ENCODE data around the gene RFNG. TPM values are rescaled to one million over a fixed set of nuclear protein-coding genes. Genes with fewer than 3 reads are reported as not detected.

The RFNG gene
- total RNA-seq, 1 experiment from 2014 or later: 37.9 TPM

GRCh38 chr17:82078433-82078832 is 26.8 kb upstream of the RFNG start:
- TSS peak; percentile 24 for BruUV-seq (replicated peaks)
- H3K27me3 Mint-ChIP-seq (ENCODE audit: insufficient read depth, unreplicated experiment): no peaks in the 10 kb centered on the region
- H3K4me3 Mint-ChIP-seq (ENCODE audit: unreplicated experiment): no peak overlapping the region
- CTCF ChIA-PET: no interaction called here
- TF ChIP-seq, protein P1, sequence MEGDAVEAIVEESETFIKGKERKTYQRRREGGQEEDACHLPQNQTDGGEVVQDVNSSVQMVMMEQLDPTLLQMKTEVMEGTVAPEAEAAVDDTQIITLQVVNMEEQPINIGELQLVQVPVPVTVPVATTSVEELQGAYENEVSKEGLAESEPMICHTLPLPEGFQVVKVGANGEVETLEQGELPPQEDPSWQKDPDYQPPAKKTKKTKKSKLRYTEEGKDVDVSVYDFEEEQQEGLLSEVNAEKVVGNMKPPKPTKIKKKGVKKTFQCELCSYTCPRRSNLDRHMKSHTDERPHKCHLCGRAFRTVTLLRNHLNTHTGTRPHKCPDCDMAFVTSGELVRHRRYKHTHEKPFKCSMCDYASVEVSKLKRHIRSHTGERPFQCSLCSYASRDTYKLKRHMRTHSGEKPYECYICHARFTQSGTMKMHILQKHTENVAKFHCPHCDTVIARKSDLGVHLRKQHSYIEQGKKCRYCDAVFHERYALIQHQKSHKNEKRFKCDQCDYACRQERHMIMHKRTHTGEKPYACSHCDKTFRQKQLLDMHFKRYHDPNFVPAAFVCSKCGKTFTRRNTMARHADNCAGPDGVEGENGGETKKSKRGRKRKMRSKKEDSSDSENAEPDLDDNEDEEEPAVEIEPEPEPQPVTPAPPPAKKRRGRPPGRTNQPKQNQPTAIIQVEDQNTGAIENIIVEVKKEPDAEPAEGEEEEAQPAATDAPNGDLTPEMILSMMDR (IDR thresholded peaks at IDR 0.05; ENCODE audit: unreplicated experiment): no peak
- H3K36me3 Mint-ChIP-seq (ENCODE audit: insufficient read depth, unreplicated experiment): peaks cover 76% of the 10 kb centered on the region
- no peak overlapping the region for H3K27ac Mint-ChIP-seq (ENCODE audit: low read depth, unreplicated experiment)
- POLR2A ChIA-PET: interaction anchor here (1.2 kb wide), 1 partner anchor 13 kb away, joined by 3 read pairs; the partner anchor contains the start of gene DUS1L
- DNase-seq (ENCODE audit: unreplicated experiment): no peak
- intact Hi-C loops (cut with micrococcal nuclease): no loop called here
- H3K9me3 Mint-ChIP-seq (ENCODE audit: unreplicated experiment): no peaks in the 10 kb centered on the region
- no peaks in the 10 kb centered on the region for H3K4me1 Mint-ChIP-seq (ENCODE audit: insufficient read depth, unreplicated experiment)

DNA sequence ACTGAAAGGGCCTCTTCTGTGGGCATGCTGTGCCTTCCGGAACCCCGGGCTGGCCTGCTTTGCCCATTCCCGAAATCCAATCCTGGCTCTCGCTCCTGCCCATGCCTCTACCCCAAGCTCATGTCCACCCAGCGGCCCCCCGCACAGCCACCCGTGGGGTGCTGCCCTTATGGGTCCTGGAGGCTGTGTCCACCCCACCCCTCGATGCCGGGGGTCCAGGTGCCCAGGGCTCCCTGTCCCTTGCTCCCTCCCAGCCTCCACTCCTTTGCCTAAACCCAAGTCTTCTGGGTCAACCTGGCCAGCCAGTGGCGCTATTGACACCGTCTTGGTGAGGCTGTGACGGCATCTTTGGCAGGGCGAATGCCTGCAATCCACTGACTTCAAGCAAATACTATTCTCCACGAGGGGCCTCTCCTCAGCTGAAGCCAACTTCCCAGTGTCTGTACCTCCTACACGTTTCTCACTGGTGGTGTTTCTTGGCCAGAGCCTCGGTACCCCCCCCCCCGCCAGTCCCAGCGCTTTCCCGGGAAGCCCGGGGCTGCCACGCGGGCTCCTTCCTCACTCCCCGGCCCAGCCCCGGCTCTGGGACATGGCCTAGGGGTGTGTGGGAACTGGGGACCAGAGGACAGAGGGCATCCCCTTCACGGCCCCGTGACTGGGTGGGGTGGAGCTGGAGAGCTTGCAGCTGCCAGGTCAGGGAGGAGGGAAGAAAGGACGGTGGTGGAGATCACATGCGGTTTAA is 26.2 kb upstream of the RFNG start:
- no TSS peak for BruUV-seq (replicated peaks)

DNA sequence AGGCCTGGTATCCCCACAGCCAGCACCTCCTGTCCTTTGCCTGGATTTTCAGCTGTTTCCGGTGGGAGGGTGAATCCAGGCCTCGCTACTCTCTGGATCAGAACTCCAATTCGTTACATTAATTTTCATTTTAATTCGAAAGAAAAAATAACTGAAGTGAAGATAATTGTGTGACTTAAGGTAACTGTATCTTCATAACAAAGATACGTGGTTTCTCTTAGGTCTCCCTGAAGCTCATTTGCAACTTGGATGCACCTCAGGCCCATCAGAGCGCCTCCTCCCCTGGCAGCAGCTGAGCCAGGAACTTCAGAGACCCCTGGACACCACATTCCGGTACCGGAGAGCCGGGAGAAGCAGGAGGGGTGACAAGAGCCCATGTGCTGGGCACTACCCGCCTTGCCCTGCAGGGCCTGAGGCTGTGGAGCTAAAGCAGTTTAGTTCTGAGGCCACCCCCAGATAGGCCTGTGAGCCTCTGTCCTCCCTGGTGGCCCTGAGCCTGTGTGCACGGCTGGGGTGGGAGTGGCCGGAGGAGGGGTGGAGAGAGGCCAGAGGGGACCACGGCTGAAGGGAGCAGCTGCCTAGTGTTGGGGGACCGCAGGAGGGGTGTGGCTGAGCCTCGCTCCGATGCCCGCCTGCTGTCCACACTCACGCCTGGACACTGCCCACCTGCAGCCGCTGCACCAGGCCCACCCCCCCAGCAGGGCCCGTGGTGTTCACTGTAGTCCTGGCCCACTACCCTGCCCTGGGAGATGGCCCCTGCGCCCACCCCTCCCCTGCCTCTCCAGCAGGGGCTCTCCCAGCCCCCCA is 25.4 kb upstream of the RFNG start:
- no peak for DNase-seq (ENCODE audit: unreplicated experiment)
- BruUV-seq (replicated peaks): no TSS peak
- ChIA-PET CTCF (interaction anchor here (0.5 to 0.7 kb wide), 2 partner anchors 10 to 97 kb away, joined by 3 to 4 read pairs; no protein-coding TSS in a partner anchor), POLR2A (interaction anchor here (0.6 to 3.2 kb wide), 11 partner anchors 10 to 78 kb away, joined by 3 to 15 read pairs (median 4); partner anchors contain the start of genes DCXR and DUS1L)
- H3K27ac Mint-ChIP-seq (ENCODE audit: low read depth, unreplicated experiment): no peak overlapping the region
- H3K9me3 Mint-ChIP-seq (ENCODE audit: unreplicated experiment): no peaks in the 10 kb centered on the region
- H3K36me3 Mint-ChIP-seq (ENCODE audit: insufficient read depth, unreplicated experiment): peaks cover 68% of the 10 kb centered on the region
- H3K27me3 Mint-ChIP-seq (ENCODE audit: insufficient read depth, unreplicated experiment): no peaks in the 10 kb centered on the region
- no peaks in the 10 kb centered on the region for H3K4me1 Mint-ChIP-seq (ENCODE audit: insufficient read depth, unreplicated experiment)
- TF ChIP-seq, protein P1 (IDR thresholded peaks at IDR 0.05; ENCODE audit: unreplicated experiment): no peak
- intact Hi-C loops (cut with micrococcal nuclease): no loop called here
- no peak overlapping the region for H3K4me3 Mint-ChIP-seq (ENCODE audit: unreplicated experiment)

More for the DNA sequence above, 26.2 kb upstream of the RFNG start:
- intact Hi-C loops (cut with micrococcal nuclease): no loop called here
- TF ChIP-seq, protein P1 (IDR thresholded peaks at IDR 0.05; ENCODE audit: unreplicated experiment): no peak
- no peak overlapping the region for H3K27ac Mint-ChIP-seq (ENCODE audit: low read depth, unreplicated experiment)
- peaks cover 70% of the 10 kb centered on the region for H3K36me3 Mint-ChIP-seq (ENCODE audit: insufficient read depth, unreplicated experiment)
- no peaks in the 10 kb centered on the region for H3K9me3 Mint-ChIP-seq (ENCODE audit: unreplicated experiment)
- no peak overlapping the region for H3K4me3 Mint-ChIP-seq (ENCODE audit: unreplicated experiment)
- CTCF ChIA-PET: interaction anchor here (0.5 to 0.6 kb wide), 2 partner anchors 11 to 47 kb away, joined by 3 to 4 read pairs; no protein-coding TSS in a partner anchor
- DNase-seq (ENCODE audit: unreplicated experiment): no peak
- no peaks in the 10 kb centered on the region for H3K4me1 Mint-ChIP-seq (ENCODE audit: insufficient read depth, unreplicated experiment)
- no peaks in the 10 kb centered on the region for H3K27me3 Mint-ChIP-seq (ENCODE audit: insufficient read depth, unreplicated experiment)
- POLR2A ChIA-PET: interaction anchor here (1.0 to 3.2 kb wide), 6 partner anchors 12 to 77 kb away, joined by 3 to 15 read pairs (median 4); partner anchors contain the start of genes DCXR and DUS1L
